KOPT-K1 (cell line): Measurements from ENCODE around the gene ZCCHC14.
"Not testable (repeated sequence)": the region's sequence is repeated elsewhere in the genome, so short reads cannot be mapped to it uniquely, and the experiment has no call there.

Experiments
- H3K27ac ChIP-seq: fragments of 200-600 bp; sonication (generic); 2 replicates; pipeline ENCODE4 v1.5.1; 2016; ENCODE audit warnings: antibody characterized with exemption, mild to moderate bottlenecking, low read depth, low read length; ENCODE audit not compliant: poor library complexity, severe bottlenecking
- H3K36me3 ChIP-seq: fragments of 200-600 bp; sonication (generic); 2 replicates; pipeline ENCODE4 v1.5.1; 2017; ENCODE audit warnings: antibody characterized with exemption, mild to moderate bottlenecking, low read length, moderate library complexity; ENCODE audit not compliant: insufficient read depth
- H3K9me3 ChIP-seq: fragments of 200-600 bp; sonication (generic); 2 replicates; pipeline ENCODE4 v1.5.1; 2017; ENCODE audit warnings: antibody characterized with exemption, low read length, mild to moderate bottlenecking; ENCODE audit not compliant: insufficient read depth, poor library complexity, severe bottlenecking

The ZCCHC14 gene

GRCh38 chr16:87531418-87531817 lies 38.6 kb upstream of the ZCCHC14 start:
- Histone ChIP-seq H3K9me3 (peaks cover 19% of the 10 kb centered on the region), H3K27ac (no peak overlapping the region), H3K36me3 (no peaks in the 10 kb centered on the region)

GRCh38 chr16:87528690-87529579 lies 36.1 kb upstream of the ZCCHC14 start:
- Histone ChIP-seq H3K36me3 (no peaks in the 10 kb centered on the region), H3K9me3 (peaks cover 16% of the 10 kb centered on the region)

GRCh38 chr16:87527055-87527724 lies 34.4 kb upstream of the ZCCHC14 start:
- Histone ChIP-seq H3K36me3 (no peaks in the 10 kb centered on the region), H3K9me3 (peaks cover 5% of the 10 kb centered on the region)

More at GRCh38 chr16:87528690-87529579, 36.1 kb upstream of the ZCCHC14 start:
- no peak overlapping the region for H3K27ac ChIP-seq

GRCh38 chr16:87526238-87526947 lies 33.6 kb upstream of the ZCCHC14 start:
- Histone ChIP-seq H3K36me3 (no peaks in the 10 kb centered on the region), H3K27ac (no peak overlapping the region), H3K9me3 (peaks cover 5% of the 10 kb centered on the region)

More at GRCh38 chr16:87527055-87527724, 34.4 kb upstream of the ZCCHC14 start:
- H3K27ac ChIP-seq = no peak overlapping the region

- Histone ChIP-seq H3K9me3 (peaks cover 5% of the 10 kb centered on the region), H3K27ac (no peak overlapping the region), H3K36me3 (no peaks in the 10 kb centered on the region)
Measured at GRCh38 chr16:87525352-87525751, 32.5 kb upstream of the ZCCHC14 start.

- Histone ChIP-seq H3K9me3 (peaks cover 5% of the 10 kb centered on the region), H3K27ac (no peak overlapping the region)
Measured at GRCh38 chr16:87524407-87524806, 31.6 kb upstream of the ZCCHC14 start.

GRCh38 chr16:87523605-87524004 lies 30.8 kb upstream of the ZCCHC14 start:
- not testable (repeated sequence) for H3K9me3 ChIP-seq, H3K27ac ChIP-seq, H3K36me3 ChIP-seq

More at GRCh38 chr16:87524407-87524806, 31.6 kb upstream of the ZCCHC14 start:
- H3K36me3 ChIP-seq = no peaks in the 10 kb centered on the region

GRCh38 chr16:87521764-87522163 lies 28.9 kb upstream of the ZCCHC14 start:
- not testable (repeated sequence) for H3K36me3 ChIP-seq, H3K27ac ChIP-seq, H3K9me3 ChIP-seq

- H3K36me3 ChIP-seq, H3K9me3 ChIP-seq, H3K27ac ChIP-seq: not testable (repeated sequence)
Measured at GRCh38 chr16:87519170-87519569, 26.3 kb upstream of the ZCCHC14 start.

GRCh38 chr16:87518430-87519051 lies 25.7 kb upstream of the ZCCHC14 start:
- not testable (repeated sequence) for H3K36me3 ChIP-seq, H3K9me3 ChIP-seq, H3K27ac ChIP-seq

GRCh38 chr16:87517610-87518429 lies 25.0 kb upstream of the ZCCHC14 start:
- H3K36me3 ChIP-seq, H3K27ac ChIP-seq, H3K9me3 ChIP-seq: not testable (repeated sequence)

- Histone ChIP-seq H3K27ac (no peak overlapping the region), H3K36me3 (no peaks in the 10 kb centered on the region), H3K9me3 (no peaks in the 10 kb centered on the region)
Measured at GRCh38 chr16:87516361-87516760, 23.5 kb upstream of the ZCCHC14 start.

GRCh38 chr16:87515475-87516330 lies 22.9 kb upstream of the ZCCHC14 start:
- Histone ChIP-seq H3K27ac (no peak overlapping the region), H3K36me3 (no peaks in the 10 kb centered on the region), H3K9me3 (no peaks in the 10 kb centered on the region)
